GM21576 (cell line): ENCODE measurements around the gene ASB6.
"Not testable (repeated sequence)": the region's sequence is repeated elsewhere in the genome, so short reads cannot be mapped to it uniquely, and the experiment has no call there.

Source experiments
- ATAC-seq: cut with Tn5 transposase; IDR thresholded peaks from one replicate; pipeline ENCODE4 v1.9.1; 2021; ENCODE audit warnings: mild to moderate bottlenecking, moderate library complexity; ENCODE audit not compliant: unreplicated experiment

Gene ASB6

GRCh38 chr9:129646252-129646651 lies 4.3 kb upstream of the ASB6 start:
- no peak for ATAC-seq

GRCh38 chr9:129644902-129645301 lies 3.0 kb upstream of the ASB6 start:
- ATAC-seq = no peak

GRCh38 chr9:129644365-129644764 lies 2.4 kb upstream of the ASB6 start:
- ATAC-seq = no peak

GRCh38 chr9:129643706-129644105 lies 1.8 kb upstream of the ASB6 start:
- ATAC-seq = no peak

GRCh38 chr9:129640871-129641749 lies 841 bp downstream of the ASB6 start:
- no peak for ATAC-seq

GRCh38 chr9:129640086-129640870 lies 1.7 kb downstream of the ASB6 start:
- no peak for ATAC-seq

- no peak for ATAC-seq
These were observed 2.2 kb downstream of the ASB6 start for GRCh38 chr9:129639756-129640085.

- ATAC-seq = no peak
These were observed 2.8 kb downstream of the ASB6 start for GRCh38 chr9:129639034-129639630.

GRCh38 chr9:129637673-129638439 lies 4.1 kb downstream of the ASB6 start:
- no peak for ATAC-seq

GRCh38 chr9:129637102-129637501 lies 4.8 kb downstream of the ASB6 start:
- no peak for ATAC-seq

- ATAC-seq = not testable (repeated sequence)
These were observed 5.6 kb downstream of the ASB6 start for GRCh38 chr9:129636343-129636742.

- no peak for ATAC-seq
These were observed 6.6 kb downstream of the ASB6 start for GRCh38 chr9:129635099-129636065.

- no peak for ATAC-seq
These were observed 8.1 kb downstream of the ASB6 start for GRCh38 chr9:129633848-129634247.

GRCh38 chr9:129633207-129633606 lies 8.7 kb downstream of the ASB6 start:
- ATAC-seq = no peak

GRCh38 chr9:129632460-129632859 lies 9.5 kb downstream of the ASB6 start:
- no peak for ATAC-seq

- ATAC-seq = no peak
These were observed 10.2 kb downstream of the ASB6 start for GRCh38 chr9:129631674-129632129.

GRCh38 chr9:129630967-129631673 lies 10.8 kb downstream of the ASB6 start:
- no peak for ATAC-seq

- ATAC-seq = no peak
These were observed 12.6 kb downstream of the ASB6 start for GRCh38 chr9:129629251-129629820.

- ATAC-seq = no peak
These were observed 13.2 kb downstream of the ASB6 start for GRCh38 chr9:129628709-129629108.
